Measurements from ENCODE around the gene POFUT1. TPM values are rescaled to one million over a fixed set of nuclear protein-coding genes. Genes with fewer than 3 reads are reported as not detected.
"Not testable (repeated sequence)": the region's sequence is repeated elsewhere in the genome, so short reads cannot be mapped to it uniquely, and the experiment has no call there.

Gene POFUT1
- total RNA-seq, 4 donors from 2014 or later, result 28.8 to 42.4 (median 33.5) TPM

- Histone ChIP-seq H3K9me3 (no peaks in the 10 kb centered on the region), H3K27me3 (no peaks in the 10 kb centered on the region), H3K27ac (no peak overlapping the region), H3K4me3 (no peak overlapping the region), H3K4me1 (no peaks in the 10 kb centered on the region), H3K36me3 (no peaks in the 10 kb centered on the region)
- no peak for ATAC-seq
- TF ChIP-seq CTCF (IDR thresholded peaks at IDR 0.05) (no peak), POLR2AphosphoS5 (IDR thresholded peaks at IDR 0.05) (no peak), POLR2A (IDR thresholded peaks at IDR 0.05) (no peak), EP300 (IDR thresholded peaks at IDR 0.05) (no peak)
- 78 to 87% methylated on average over 4 of the region's 4 CpGs for WGBS, 2 donors (ENCODE audit: low coverage in 1 of 2)
These were observed 37.3 kb downstream of the POFUT1 start for GRCh38 chr20:32244959-32245358.

- not testable (repeated sequence) for H3K4me1 ChIP-seq, H3K4me3 ChIP-seq, H3K9me3 ChIP-seq, ATAC-seq, H3K27me3 ChIP-seq, H3K36me3 ChIP-seq, H3K27ac ChIP-seq
- 90% methylated on average over 2 to 5 of the region's 5 CpGs for WGBS, 2 donors (ENCODE audit: low coverage in 1 of 2)
These were observed 38.5 kb downstream of the POFUT1 start for GRCh38 chr20:32246208-32246607.

DNA sequence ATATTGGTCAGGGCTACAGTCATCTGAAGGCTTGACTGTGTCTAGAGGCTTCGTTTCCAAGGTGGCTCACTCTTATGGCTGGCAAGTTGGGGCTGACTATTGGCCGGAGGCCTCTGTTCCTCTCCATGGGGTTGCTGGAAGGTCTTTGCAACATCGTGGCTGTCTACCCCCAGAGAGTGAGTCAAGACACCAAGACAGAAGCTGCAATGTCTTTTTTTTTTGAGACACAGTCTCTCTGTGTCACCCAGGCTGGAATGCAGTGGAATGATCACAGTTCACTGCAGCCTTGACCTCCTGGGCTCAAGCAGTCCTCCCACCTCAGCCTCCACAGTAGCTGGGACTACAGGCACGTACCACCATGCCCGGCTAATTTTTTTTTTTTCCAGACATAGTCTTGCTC lies 40.4 kb downstream of the POFUT1 start:
- no peaks in the 10 kb centered on the region for H3K4me1 ChIP-seq
- H3K4me3 ChIP-seq, result no peak overlapping the region
- no peak overlapping the region for H3K27ac ChIP-seq
- TF ChIP-seq EP300 (IDR thresholded peaks at IDR 0.05) (no peak), CTCF (IDR thresholded peaks at IDR 0.05) (no peak), POLR2AphosphoS5 (IDR thresholded peaks at IDR 0.05) (no peak), POLR2A (IDR thresholded peaks at IDR 0.05) (no peak)
- H3K27me3 ChIP-seq, result no peaks in the 10 kb centered on the region
- H3K36me3 ChIP-seq, result no peaks in the 10 kb centered on the region
- no peaks in the 10 kb centered on the region for H3K9me3 ChIP-seq
- no peak for ATAC-seq
- 84% methylated on average over 4 of the region's 5 CpGs; no CpG with 5 or more reads in 1 of the 2 donors for WGBS, 2 donors (ENCODE audit: low coverage in 1 of 2)

DNA sequence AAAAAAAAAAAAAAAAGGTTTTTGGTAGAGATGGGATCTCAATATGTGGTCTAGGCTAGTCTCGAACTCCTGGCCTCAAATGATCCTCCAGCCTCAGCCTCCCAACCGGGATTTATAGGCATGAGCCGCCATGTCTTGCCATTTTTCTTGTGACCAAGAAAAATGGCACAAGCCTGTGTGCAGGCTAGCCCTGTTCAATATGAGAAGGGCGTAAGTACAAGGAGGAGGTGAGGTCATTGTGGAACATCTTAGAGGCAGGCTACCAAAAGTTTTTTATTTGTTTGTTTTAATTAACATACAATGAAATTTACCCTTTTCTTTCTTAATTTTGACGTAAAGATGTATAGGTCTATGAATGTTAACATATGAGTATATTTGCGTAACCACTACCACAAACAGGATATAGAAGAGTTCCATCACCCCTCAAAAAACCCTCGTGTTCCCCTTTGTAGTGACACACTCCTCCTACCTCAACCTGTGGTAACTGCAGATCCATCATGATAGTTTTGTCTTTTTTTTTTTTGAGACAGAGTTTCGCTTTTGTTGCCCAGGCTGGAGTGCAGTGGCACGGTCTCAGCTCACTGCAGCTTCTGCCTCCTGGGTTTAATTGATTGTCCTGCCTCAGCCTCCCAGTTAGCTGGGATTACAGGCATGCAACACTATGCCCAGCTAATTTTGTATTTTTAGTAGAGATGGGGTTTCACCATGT lies 41.5 kb downstream of the POFUT1 start:
- H3K4me1 ChIP-seq, result no peaks in the 10 kb centered on the region
- TF ChIP-seq EP300 (IDR thresholded peaks at IDR 0.05) (no peak), CTCF (IDR thresholded peaks at IDR 0.05) (no peak), POLR2AphosphoS5 (IDR thresholded peaks at IDR 0.05) (no peak), POLR2A (IDR thresholded peaks at IDR 0.05) (no peak)
- no peak overlapping the region for H3K4me3 ChIP-seq
- no peaks in the 10 kb centered on the region for H3K27me3 ChIP-seq
- H3K36me3 ChIP-seq, result no peaks in the 10 kb centered on the region
- no peaks in the 10 kb centered on the region for H3K9me3 ChIP-seq
- WGBS, 2 donors (ENCODE audit: low coverage in 1 of 2), result 75 to 85% methylated on average over 8 of the region's 9 CpGs
- no peak for ATAC-seq
- H3K27ac ChIP-seq, result no peak overlapping the region

- no peaks in the 10 kb centered on the region for H3K36me3 ChIP-seq
- no peak for TF ChIP-seq POLR2AphosphoS5 (IDR thresholded peaks at IDR 0.05)
- no peak for TF ChIP-seq POLR2A (IDR thresholded peaks at IDR 0.05)
- no peak for TF ChIP-seq EP300 (IDR thresholded peaks at IDR 0.05)
- no peak for TF ChIP-seq CTCF (IDR thresholded peaks at IDR 0.05)
- no peaks in the 10 kb centered on the region for H3K27me3 ChIP-seq
- no peak overlapping the region for H3K4me3 ChIP-seq
- H3K9me3 ChIP-seq, result no peaks in the 10 kb centered on the region
- H3K4me1 ChIP-seq, result peaks cover 0 to 1% (median 0%) of the 10 kb centered on the region in 3 donors
- H3K27ac ChIP-seq, result no peak overlapping the region
- WGBS, 2 donors (ENCODE audit: low coverage in 1 of 2), result 33 to 51% methylated on average over 1 to 3 of the region's 3 CpGs
- ATAC-seq, result no peak
These were observed 43.8 kb downstream of the POFUT1 start for GRCh38 chr20:32251470-32251869.

Measured in gastroesophageal sphincter (tissue), 4 donors.